NCI-H2171 (cell line): ENCODE results near the gene RPL12.

Experiments
- DNase-seq: peaks from one replicate; lab custom pipeline; 2025; lab: John Stamatoyannopoulos, UW

RPL12 gene

DNA sequence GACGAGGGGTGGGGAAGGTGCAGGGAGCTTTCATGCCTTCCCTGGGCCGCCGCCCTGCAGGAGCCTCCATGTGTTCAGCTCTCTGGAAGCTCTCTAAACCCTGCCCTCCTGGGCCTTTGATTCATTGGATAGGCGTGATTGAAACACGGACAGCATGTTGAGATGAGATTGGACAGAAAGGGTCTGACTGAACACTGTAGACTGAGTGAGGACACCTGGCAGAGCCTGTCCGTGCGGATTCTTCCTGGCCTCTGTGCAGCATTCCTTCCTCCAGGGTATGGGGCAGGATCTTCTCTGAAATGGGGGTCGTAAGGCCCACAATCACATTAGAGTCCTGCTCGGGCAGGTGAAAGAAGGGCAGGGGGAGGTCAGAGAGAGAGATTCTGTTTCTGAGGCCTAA lies 12.8 kb downstream of the RPL12 start:
- DNase-seq = no peak

- no peak for DNase-seq
Measured at GRCh38 chr9:127437497-127438264, 13.5 kb downstream of the RPL12 start.

DNA sequence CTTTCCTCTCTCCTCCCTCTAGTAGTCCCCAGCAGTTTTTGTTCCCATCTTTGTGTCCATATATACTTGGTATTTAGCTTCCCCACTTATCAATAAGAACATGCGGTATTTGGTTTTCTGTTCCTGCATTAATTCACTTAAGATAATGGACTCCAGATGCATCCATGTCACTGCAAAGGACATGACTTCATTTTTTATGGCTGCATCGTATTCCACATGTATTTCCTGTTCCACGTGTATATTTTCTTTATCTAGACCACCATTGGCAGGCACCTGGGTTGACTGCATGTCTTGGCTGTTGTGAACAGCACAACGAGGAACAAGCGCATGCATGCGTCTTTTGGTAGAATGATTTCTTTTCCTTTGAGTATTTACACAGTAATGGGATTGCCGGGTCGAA lies 20.8 kb downstream of the RPL12 start:
- no peak for DNase-seq

GRCh38 chr9:127428348-127428747 lies 22.9 kb downstream of the RPL12 start:
- DNase-seq = no peak

DNA sequence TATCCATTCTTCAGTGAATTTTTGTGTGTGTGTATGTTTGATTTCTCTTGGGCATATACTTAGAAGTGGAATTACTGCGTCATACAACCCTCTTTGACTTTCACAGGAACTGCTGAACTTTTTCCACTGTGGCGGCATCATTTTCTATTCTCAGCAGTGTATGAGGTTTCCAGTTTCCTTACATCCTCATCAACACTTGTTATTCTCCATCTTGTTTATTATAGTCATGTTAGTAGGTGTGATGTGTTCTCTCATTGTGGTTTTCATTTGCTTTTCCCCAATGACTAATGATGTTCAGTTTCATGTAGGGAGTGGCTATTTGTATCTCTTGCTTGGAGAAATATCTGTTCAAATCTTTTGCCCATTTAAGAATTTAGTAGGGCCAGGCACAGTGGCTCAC lies 24.4 kb downstream of the RPL12 start:
- no peak for DNase-seq

DNA sequence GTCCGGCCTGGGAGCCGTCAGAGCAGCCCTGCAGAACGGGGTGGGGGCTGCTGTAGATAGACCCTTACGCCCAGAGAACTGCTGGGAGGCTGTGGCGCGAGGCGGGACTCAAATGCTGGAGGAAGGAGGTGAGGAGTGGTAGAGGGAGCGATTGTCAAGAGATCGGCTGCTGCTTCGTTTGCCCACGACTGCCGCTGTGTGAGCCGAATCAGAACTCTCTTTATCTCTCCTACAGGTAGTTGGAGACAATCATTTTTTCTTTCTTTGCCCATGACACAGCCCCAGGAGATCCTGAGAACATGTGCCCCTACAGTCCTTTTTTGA lies 26.6 kb downstream of the RPL12 start:
- no peak for DNase-seq

DNA sequence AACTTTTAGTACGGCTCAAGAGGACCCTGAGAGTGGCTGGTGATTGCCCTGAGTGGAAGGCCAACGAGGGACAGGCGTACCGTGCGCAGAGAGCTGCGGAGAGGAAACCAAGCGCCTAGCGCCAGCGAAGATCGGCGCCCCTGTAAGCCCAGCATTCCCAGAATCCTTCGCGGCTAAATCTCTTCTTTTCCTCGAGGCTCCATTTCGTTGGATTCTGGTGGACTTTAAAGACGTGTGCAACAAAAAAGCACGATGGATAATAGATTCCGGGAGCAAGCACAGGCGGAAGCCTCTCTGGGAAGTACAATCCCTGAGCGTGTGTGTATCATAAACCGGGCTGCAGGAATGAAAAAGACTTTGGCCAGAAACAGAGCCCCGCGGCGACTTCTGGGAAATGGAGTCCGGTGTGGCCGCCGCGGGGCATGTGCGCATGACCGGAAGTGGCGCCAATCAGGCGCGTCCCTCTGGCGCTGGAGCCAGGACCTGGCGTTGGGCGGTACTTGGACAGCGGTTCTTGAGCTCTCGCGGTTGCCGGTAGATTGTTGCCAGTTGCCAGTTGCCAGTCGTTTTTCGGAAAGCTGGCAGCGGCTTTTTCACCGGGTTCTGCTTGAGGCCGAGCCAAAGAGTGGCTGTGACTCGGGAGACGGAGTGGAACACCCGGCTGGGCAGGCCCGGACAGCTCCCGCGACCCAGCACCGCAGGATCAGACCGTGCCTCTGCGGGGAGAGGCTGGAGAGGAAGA lies 27.1 kb downstream of the RPL12 start, which contains the start of gene ZNF79:
ZNF79 (plus strand) TSS at position 449 of the 742 bp plus-strand sequence. CDS start 406 bp downstream, outside the sequence.
- DNase-seq = peak; percentile 93

DNA sequence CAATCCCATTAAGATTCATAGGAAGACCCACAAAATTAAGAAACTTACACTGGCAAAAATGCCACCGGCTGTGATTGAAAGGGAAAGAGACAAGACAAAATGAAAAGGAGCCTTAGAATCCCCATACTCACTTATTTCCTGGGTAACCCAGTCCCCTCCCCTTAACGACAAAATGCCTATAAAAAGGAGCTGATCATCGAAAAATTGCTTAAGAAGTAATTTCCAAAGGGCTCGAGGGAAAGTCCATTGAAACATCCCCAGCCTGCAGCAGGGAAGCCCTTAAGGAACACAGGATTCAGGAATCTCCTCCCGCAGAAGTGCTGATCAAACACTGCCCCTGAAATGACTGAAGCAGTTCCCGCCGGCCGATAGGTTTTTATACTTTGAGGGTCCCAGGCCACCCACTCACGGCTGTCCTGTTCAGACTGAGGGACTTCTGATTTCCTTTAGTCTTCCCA lies 27.7 kb downstream of the RPL12 start:
- DNase-seq = no peak

- no peak for DNase-seq
Measured at GRCh38 chr9:127422787-127423186, 28.4 kb downstream of the RPL12 start.

DNA sequence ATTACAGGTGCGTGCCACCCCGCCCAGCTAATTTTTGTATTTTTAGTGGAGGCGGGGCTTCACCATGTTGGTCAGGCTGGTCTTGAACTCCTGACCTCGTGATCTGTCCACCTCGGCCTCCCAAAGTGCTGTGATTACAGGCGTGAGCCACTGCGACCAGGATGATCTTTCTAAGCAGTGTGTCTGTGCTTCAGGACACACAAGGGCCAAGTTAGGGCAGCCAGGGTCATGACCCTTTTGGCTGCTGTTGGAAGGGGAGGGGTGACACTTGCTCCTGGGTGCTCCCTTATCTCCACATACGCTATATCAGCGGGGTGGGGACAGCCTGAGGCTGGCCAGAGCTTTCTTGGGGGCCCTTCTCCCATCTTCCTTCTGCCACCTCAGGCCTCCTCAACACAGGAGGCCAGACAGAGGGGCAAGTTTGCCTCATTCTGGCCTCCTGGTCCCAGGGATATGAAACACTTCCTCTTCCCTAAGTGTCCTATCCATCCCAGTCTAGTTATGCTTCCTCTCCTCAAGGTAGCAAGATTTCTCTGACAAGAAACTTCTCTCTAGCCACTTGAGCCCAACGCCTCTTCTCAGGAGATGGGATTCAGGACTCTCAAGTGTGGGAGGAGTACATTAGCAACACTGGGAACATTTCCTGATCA lies 28.9 kb downstream of the RPL12 start:
- DNase-seq = no peak

DNA sequence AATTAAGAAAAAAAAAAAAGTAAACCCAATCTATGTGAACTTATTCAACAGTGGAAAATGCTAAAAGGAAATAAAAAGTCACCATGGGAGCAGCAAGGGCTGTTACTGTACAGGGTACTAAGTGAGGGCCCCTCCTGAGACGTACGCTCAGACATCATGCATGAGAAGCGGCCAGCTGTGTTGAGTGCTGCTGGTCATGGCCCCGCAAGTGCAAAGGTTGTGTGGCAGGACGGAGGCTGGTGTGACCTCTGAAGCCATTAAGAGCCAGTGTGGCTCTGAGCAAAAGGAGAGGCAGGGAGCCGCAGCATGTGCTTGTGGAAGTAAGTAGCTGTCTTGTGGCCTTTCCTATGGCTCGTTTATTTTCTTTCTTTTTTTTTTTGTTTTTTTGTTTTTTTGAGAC lies 30.1 kb downstream of the RPL12 start:
- no peak for DNase-seq

DNA sequence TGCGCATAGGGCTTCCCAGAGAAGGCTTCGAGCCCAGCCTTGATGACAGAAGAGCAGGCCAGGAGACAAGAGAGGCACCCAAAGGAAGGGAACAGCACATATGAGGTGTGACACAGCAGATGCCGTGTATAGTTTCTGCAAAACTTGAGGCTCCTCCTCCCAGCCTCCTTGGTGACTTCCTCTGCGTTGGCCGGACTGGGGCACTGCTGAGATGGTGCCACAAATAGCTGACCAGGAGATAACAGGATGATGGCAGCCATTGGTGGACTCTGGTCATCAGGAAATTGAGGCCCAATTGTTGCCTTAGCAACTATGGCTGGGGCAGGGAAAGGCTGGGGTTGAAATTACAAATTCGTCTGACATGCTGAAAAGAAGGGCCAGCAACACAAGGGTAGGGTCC lies 31.9 kb downstream of the RPL12 start:
- DNase-seq = no peak

DNA sequence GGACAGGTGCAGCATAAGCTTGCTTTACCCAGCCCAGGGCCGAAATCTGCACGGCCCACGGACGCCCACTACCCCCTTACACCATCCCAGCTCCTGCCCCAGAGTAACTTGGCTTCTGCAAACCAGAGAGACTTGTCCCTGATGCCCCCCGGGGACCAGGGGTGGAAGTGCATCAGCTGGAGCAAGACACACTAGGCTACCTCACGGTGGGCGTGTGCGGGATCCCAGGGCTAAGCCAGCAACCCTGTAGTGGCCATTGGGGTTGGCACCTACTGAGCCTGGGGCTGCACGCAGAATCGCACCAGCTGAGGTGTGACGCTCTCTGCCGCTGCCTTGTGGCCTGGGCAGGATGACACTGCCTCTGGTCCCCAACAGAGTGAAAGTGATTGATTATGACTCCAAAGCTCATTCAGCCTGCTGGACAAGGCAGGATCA lies 33.2 kb downstream of the RPL12 start:
- peak; percentile 21 for DNase-seq

GRCh38 chr9:127417131-127418036 lies 33.8 kb downstream of the RPL12 start:
- no peak for DNase-seq

DNA sequence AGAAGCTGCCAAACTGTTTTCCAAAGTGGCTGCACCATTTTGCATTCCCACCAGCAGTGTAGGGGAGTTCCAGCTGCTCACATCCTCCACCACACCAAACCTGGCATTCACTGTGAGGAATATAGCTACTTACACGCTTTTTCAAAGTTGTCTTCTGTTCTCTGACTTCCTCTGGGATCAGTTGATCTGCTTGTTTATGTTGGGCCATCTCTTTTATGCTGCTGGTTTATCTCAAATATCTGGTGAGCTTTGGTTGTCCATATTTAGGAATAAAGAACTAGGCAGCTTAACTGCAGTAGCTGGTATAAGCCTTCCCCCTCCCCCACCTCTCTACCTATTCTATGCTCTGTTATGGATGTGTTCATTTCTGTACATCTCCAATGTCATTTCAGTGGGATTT lies 35.5 kb downstream of the RPL12 start:
- no peak for DNase-seq

GRCh38 chr9:127415141-127415540 lies 36.1 kb downstream of the RPL12 start:
- DNase-seq = no peak

GRCh38 chr9:127411122-127411521 lies 40.1 kb downstream of the RPL12 start:
- DNase-seq = no peak

- no peak for DNase-seq
Measured at GRCh38 chr9:127407492-127407843, 43.7 kb downstream of the RPL12 start.

DNA sequence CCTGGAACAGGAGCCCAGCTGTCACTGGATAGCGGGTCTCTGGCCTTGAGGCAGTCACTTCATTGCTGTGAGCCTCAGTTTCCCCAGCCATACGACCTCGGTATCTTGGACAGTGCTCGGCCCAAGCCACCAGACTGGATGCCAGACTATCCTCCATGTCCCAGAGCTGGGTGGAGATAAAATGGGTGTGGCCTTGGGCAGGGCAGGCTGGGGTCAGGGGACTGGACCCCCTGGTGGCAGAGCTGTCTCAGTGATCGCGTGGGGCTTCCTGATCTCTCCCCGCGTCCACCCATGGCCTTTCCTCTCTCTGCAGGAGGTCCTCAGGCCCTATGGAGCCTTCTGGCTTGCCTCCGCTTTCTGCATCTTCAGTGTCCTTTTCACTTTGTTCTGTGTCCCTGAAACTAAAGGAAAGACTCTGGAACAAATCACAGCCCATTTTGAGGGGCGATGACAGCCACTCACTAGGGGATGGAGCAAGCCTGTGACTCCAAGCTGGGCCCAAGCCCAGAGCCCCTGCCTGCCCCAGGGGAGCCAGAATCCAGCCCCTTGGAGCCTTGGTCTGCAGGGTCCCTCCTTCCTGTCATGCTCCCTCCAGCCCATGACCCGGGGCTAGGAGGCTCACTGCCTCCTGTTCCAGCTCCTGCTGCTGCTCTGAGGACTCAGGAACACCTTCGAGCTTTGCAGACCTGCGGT lies 44.3 kb downstream of the RPL12 start:
- no peak for DNase-seq

DNA sequence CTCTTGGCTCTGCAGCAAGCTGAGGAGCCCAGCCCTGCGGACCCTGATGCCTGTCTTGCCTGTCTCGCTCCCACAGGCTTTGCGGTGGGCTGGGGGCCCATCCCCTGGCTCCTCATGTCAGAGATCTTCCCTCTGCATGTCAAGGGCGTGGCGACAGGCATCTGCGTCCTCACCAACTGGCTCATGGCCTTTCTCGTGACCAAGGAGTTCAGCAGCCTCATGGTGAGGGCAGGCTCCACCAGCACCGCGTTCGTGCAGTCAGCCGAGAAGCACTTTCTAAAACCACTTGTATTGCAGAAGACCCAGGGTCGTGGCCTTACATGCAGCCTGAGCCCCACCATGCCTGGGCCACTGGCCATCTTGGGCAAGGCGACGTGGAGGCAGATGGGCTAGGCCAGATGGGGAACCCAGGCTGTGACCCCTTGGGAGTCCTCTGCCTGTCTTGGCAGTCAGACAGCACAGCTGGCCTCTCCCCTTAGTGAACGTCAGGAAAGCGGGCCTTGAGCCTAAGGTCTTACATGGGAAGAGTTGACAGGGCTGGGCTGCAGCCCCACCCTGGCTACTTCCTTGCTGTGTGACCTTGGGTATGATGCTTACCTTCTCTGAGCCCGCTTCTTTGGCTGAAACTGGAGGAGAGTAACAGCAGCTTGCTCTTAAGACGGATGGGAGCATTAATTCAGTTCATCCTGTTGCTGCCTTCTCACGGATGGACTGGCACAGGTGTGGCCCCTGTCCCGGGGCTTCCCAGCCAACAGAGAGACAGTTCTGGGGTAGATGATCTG lies 45.7 kb downstream of the RPL12 start:
- peak; percentile 86 for DNase-seq

- DNase-seq = no peak
Measured at GRCh38 chr9:127404631-127405030, 46.6 kb downstream of the RPL12 start.
